Suprapubic skin (tissue), 3 donors: Measurements from ENCODE around the gene PUS10.

Source experiments
- CTCF ChIP-seq, 2 donors: fragments of 200-600 bp in 1 of 2; fragments of 450-650 bp in 1 of 2; sonication (generic) in 1 of 2; IDR thresholded peaks; one replicate each; pipeline ENCODE4 v1.5.1; 2016 to 2019; ENCODE audit warnings: antibody characterized with exemption in 2 of 2, mild to moderate bottlenecking in 1 of 2, moderate library complexity in 1 of 2
- EP300 ChIP-seq: sonication (generic); formaldehyde crosslinking; IDR thresholded peaks from one replicate; pipeline ENCODE4 v1.6.1; 2017; ENCODE audit warnings: antibody characterized with exemption
- POLR2A ChIP-seq, 2 donors: fragments of 450-650 bp; IDR thresholded peaks; one replicate each; pipeline ENCODE4 v1.6.1; 2017; ENCODE audit warnings: antibody characterized with exemption in 2 of 2, mild to moderate bottlenecking in 2 of 2, moderate library complexity in 2 of 2

GRCh38 chr2:61055557-61055956, 37.5 kb upstream of the PUS10 start:
- no peak for TF ChIP-seq CTCF (IDR thresholded peaks at IDR 0.05)
- no peak for TF ChIP-seq EP300
- TF ChIP-seq POLR2A (IDR thresholded peaks at IDR 0.05), result no peak
